Calu3 (cell line): ENCODE results near the gene VWC2L. TPM values are rescaled to one million over a fixed set of nuclear protein-coding genes. Genes with fewer than 3 reads are reported as not detected.

Source experiments
- BruUV-seq: library from RNA; stranded (reverse); fragments of 400-500 nt; replicated peaks from 2 replicates; lab custom pipeline; 2021; lab: Mats Ljungman, UMichigan
- CTCF ChIA-PET: fragments of 300-600 bp; sonication (Branson Sonifier 250); formaldehyde crosslinking; loops from one replicate; lab custom pipeline; 2022; ENCODE audit warnings: antibody characterized with exemption; lab: Charles Lee
- DNase-seq: peaks from one replicate; pipeline ENCODE4 v3.0.0; 2022
- H3K27ac Mint-ChIP-seq: one replicate; pipeline ENCODE4 v1.8.0; 2022; ENCODE audit warnings: mixed read lengths; ENCODE audit not compliant: unreplicated experiment
- H3K27me3 Mint-ChIP-seq: one replicate; pipeline ENCODE4 v1.8.0; 2022; ENCODE audit warnings: mixed read lengths; ENCODE audit not compliant: unreplicated experiment
- H3K36me3 Mint-ChIP-seq: one replicate; pipeline ENCODE4 v1.8.0; 2022; ENCODE audit warnings: mild to moderate bottlenecking, moderate library complexity, mixed read lengths; ENCODE audit not compliant: insufficient read depth, unreplicated experiment
- H3K4me1 Mint-ChIP-seq: one replicate; pipeline ENCODE4 v1.8.0; 2022; ENCODE audit warnings: mild to moderate bottlenecking, low read depth, mixed read lengths; ENCODE audit not compliant: unreplicated experiment
- H3K4me3 Mint-ChIP-seq: one replicate; pipeline ENCODE4 v1.8.0; 2022; ENCODE audit warnings: mild to moderate bottlenecking, low read depth, moderate library complexity, mixed read lengths; ENCODE audit not compliant: unreplicated experiment
- H3K9me3 Mint-ChIP-seq: one replicate; pipeline ENCODE4 v1.8.0; 2022; ENCODE audit warnings: low read depth, mixed read lengths; ENCODE audit not compliant: unreplicated experiment
- intact Hi-C: fragments of 100-400 bp; cut with micrococcal nuclease; formaldehyde crosslinking; loops from one replicate; pipeline ENCODE4 v1.10.0; 2022; ENCODE audit not compliant: unreplicated experiment
- total RNA-seq: library from RNA; stranded (reverse); gene quantifications from 2 replicates; pipeline ENCODE4 v1.2.3, GENCODE V29; 2022
- TF ChIP-seq, protein P1 (sequence below): fragments of 200-600 bp; IDR thresholded peaks from one replicate; pipeline ENCODE4 v1.8.0; 2022; ENCODE audit warnings: antibody characterized with exemption; ENCODE audit not compliant: unreplicated experiment

Gene VWC2L
- total RNA-seq, 1 experiment from 2014 or later = not detected

DNA sequence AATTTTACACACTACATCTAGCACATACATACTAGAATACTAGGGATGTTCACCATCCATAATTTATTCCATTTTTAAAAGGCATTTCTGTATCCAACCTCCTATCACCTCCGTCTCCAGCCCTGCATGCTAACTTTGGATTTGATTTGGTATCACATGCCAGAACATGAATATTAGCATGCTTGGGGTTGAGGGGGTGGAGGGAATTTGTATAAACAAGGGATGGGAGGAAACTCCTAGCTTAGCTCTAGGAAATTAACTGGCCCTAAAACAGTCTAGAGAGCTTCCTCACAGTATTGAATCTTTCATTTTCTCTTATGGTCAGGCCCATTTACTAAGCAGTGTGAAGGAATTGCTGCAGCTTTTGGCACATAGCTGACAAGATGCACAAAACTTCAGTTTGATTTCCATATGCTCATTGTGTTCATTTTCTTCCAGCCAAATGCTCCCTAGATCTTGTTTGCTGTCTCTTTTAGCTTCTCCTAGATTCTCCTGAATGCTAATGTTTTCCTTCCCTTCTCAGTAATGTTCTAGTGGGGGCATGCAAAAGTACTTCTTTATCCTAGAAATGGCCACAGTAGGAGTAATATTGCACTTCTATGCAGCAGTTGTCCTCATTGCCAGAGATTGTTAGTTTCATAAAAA lies 135.2 kb downstream of the VWC2L start:
- intact Hi-C loops = no loop called here
- BruUV-seq = no TSS peak
- CTCF ChIA-PET = no interaction called here

DNA sequence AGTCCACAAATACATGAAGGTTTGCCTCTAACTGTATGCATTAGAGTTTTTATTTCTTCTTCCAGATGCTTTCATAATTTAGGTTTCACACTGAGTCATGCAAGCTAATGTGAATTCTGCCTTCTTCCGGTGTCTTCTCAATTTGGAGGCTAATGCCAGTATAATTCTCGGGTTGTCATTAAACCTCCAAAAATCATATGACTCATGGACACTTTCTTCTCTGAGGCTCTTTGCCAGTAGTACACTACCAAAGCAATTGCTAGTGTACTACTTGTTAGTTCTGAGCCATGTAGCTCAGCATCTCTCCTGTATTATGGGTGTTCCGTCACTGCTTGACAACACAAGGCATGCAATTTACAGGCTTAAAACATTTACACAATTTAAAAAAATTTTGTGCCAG lies 137.1 kb downstream of the VWC2L start:
- Mint-ChIP-seq H3K36me3 (no peaks in the 10 kb centered on the region), H3K27me3 (no peaks in the 10 kb centered on the region), H3K4me3 (no peak overlapping the region), H3K9me3 (no peaks in the 10 kb centered on the region), H3K27ac (no peak overlapping the region), H3K4me1 (peaks cover 14% of the 10 kb centered on the region)
- DNase-seq = no peak
- intact Hi-C loops = no loop called here
- BruUV-seq = no TSS peak
- CTCF ChIA-PET = interaction anchor here (0.6 kb wide), 1 partner anchor 15 kb away, joined by 6 read pairs; no protein-coding TSS in a partner anchor
- TF ChIP-seq, protein P1, sequence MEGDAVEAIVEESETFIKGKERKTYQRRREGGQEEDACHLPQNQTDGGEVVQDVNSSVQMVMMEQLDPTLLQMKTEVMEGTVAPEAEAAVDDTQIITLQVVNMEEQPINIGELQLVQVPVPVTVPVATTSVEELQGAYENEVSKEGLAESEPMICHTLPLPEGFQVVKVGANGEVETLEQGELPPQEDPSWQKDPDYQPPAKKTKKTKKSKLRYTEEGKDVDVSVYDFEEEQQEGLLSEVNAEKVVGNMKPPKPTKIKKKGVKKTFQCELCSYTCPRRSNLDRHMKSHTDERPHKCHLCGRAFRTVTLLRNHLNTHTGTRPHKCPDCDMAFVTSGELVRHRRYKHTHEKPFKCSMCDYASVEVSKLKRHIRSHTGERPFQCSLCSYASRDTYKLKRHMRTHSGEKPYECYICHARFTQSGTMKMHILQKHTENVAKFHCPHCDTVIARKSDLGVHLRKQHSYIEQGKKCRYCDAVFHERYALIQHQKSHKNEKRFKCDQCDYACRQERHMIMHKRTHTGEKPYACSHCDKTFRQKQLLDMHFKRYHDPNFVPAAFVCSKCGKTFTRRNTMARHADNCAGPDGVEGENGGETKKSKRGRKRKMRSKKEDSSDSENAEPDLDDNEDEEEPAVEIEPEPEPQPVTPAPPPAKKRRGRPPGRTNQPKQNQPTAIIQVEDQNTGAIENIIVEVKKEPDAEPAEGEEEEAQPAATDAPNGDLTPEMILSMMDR = no peak

More for the DNA sequence above, 135.2 kb downstream of the VWC2L start:
- H3K27ac Mint-ChIP-seq = no peak overlapping the region
- H3K27me3 Mint-ChIP-seq = no peaks in the 10 kb centered on the region
- H3K4me1 Mint-ChIP-seq = peaks cover 31% of the 10 kb centered on the region
- no peaks in the 10 kb centered on the region for H3K9me3 Mint-ChIP-seq
- no peaks in the 10 kb centered on the region for H3K36me3 Mint-ChIP-seq
- no peak overlapping the region for H3K4me3 Mint-ChIP-seq
- no peak for DNase-seq
- TF ChIP-seq, protein P1 = no peak

DNA sequence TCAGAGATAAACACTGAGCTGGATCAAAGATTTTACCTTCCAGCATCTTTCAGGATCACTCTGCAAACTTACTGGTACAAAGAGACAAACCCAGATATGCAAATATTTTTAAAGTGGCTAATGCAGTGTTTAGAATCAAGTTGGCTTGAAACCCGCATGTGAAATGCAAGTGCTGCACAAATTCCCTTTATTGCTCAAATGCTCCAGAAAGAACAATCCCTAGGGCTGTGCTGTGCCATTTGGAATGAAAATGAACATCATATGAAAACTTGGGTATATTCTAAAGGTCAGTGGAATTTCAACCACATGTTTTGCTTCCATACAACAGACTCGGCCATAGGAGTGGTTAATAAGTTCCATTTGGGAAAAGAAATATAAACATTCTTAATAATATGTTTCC lies 139.1 kb downstream of the VWC2L start:
- Mint-ChIP-seq H3K4me3 (no peak overlapping the region), H3K27ac (no peak overlapping the region), H3K4me1 (no peaks in the 10 kb centered on the region), H3K9me3 (no peaks in the 10 kb centered on the region), H3K27me3 (no peaks in the 10 kb centered on the region), H3K36me3 (no peaks in the 10 kb centered on the region)
- CTCF ChIA-PET = no interaction called here
- TF ChIP-seq, protein P1 = no peak
- BruUV-seq = no TSS peak
- DNase-seq = no peak
- intact Hi-C loops = loop anchor here (2.0 kb wide), 1 partner anchor 19 kb away; no protein-coding TSS in a partner anchor

GRCh38 chr2:214550786-214551185 lies 139.9 kb downstream of the VWC2L start:
- no TSS peak for BruUV-seq
- CTCF ChIA-PET = interaction anchor here (0.5 kb wide), 1 partner anchor 11 kb away, joined by 3 read pairs; no protein-coding TSS in a partner anchor
- TF ChIP-seq, protein P1 = no peak
- DNase-seq = no peak
- Mint-ChIP-seq H3K36me3 (no peaks in the 10 kb centered on the region), H3K27ac (no peak overlapping the region), H3K4me3 (no peak overlapping the region), H3K4me1 (no peaks in the 10 kb centered on the region), H3K9me3 (no peaks in the 10 kb centered on the region), H3K27me3 (no peaks in the 10 kb centered on the region)
- intact Hi-C loops = loop anchor here (2.0 kb wide), 1 partner anchor 18 kb away; no protein-coding TSS in a partner anchor
